Esophagus muscularis mucosa (tissue), 3 donors: ENCODE results near the gene VGLL1.

Experiments used
- EP300 ChIP-seq: sonication (generic); formaldehyde crosslinking; IDR thresholded peaks from one replicate; pipeline ENCODE4 v1.6.1; 2017; ENCODE audit warnings: antibody characterized with exemption
- TF ChIP-seq, protein P1 (sequence below), 3 experiments: fragments of 200-600 bp in 2 of 3; fragments of 450-650 bp in 1 of 3; sonication (generic) in 2 of 3; IDR thresholded peaks; one replicate each; pipeline ENCODE4 v1.5.1; 2017 to 2019; ENCODE audit warnings: antibody characterized with exemption in 3 of 3, mild to moderate bottlenecking in 2 of 3, moderate library complexity in 1 of 3

DNA sequence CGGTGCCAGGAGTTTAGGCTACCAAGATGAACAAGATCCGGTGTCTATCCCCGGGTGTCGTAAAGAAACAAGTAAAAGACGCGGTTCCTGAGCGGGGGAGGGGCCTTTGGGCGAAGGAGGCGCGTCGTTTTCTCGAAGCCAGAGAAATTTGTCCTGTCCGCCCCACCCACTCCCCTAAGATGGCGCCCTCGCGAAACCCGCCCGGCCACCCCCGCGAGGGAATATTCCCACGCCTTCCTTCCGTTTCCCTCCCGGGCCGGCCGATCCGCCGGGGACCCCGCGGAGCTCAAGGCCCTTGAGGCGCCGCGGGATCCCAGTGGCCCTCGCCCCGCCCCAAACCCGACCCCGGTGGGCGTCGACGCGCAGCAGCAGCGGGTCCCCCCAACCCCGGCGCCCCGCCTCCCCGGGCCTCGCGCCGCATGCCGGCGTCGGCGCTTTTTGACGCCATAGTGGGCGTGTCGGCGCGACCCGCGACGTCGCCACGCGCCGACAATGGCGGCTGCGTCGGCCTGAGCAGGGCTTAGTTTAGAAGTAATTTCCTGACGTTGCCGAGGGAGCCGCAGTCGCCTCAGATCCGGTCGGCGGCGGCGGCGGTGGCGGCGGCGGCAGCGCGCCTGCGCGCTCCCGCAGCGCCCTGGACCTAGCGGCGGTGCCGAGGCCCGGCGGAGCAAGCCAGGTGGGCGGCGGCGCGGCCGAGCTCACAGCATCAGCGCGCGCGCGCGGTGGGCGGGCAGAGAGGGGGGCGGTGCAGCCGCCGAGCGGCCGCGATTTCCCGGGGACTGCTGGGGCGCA lies 35.1 kb upstream of the VGLL1 start:
- TF ChIP-seq EP300: no peak
- TF ChIP-seq, protein P1, sequence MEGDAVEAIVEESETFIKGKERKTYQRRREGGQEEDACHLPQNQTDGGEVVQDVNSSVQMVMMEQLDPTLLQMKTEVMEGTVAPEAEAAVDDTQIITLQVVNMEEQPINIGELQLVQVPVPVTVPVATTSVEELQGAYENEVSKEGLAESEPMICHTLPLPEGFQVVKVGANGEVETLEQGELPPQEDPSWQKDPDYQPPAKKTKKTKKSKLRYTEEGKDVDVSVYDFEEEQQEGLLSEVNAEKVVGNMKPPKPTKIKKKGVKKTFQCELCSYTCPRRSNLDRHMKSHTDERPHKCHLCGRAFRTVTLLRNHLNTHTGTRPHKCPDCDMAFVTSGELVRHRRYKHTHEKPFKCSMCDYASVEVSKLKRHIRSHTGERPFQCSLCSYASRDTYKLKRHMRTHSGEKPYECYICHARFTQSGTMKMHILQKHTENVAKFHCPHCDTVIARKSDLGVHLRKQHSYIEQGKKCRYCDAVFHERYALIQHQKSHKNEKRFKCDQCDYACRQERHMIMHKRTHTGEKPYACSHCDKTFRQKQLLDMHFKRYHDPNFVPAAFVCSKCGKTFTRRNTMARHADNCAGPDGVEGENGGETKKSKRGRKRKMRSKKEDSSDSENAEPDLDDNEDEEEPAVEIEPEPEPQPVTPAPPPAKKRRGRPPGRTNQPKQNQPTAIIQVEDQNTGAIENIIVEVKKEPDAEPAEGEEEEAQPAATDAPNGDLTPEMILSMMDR (IDR thresholded peaks at IDR 0.05): no peak
